Measurements from ENCODE around the gene DHRS11. TPM values are rescaled to one million over a fixed set of nuclear protein-coding genes. Genes with fewer than 3 reads are reported as not detected.

The DHRS11 gene
- total and polyA plus RNA-seq, 2 experiments from 2014 or later: 23.4 to 36.7 TPM

DNA sequence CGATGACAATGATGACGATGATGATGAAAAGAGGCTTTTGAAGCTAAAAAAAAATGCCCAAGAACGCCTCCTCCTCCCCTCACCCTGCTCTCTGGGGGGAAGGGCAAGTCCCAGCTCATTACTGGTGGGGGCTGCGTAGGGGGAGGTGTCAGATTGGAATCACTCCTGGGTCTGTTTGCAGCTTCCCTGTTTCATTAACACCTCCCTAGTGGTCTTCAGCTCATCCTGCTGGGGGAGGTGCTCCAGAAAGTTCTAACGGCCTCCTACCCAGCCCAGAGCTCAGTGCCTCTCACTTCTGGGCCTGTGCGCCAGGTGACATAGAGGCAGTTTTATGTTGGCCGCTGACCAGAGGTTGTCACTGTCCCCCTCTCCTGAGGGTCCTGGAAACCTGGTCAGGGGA lies 22.4 kb downstream of the DHRS11 start:
- H2AFZ ChIP-seq: no peak overlapping the region
- Mint-ChIP-seq H3K4me1 (peaks cover 37% of the 10 kb centered on the region), H3K27ac (no peak overlapping the region), H3K9me3 (no peaks in the 10 kb centered on the region; the same call in 2 of the 3 replicates), H3K4me3 (no peak overlapping the region; the same call in 2 of the 3 replicates), H3K27me3 (ENCODE audit: insufficient read depth, low read depth, poor library complexity) (peaks cover 17% of the 10 kb centered on the region), H3K36me3 (ENCODE audit: low read depth) (peaks cover 9% of the 10 kb centered on the region; the same call in 2 of the 3 replicates)
- H3K27me3 ChIP-seq (ENCODE audit: insufficient read depth): no peaks in the 10 kb centered on the region
- peaks cover 25% of the 10 kb centered on the region for H3K4me1 ChIP-seq (ENCODE audit: insufficient read depth)
- no peaks in the 10 kb centered on the region for H3K9me2 ChIP-seq (ENCODE audit: insufficient read depth)
- no peak overlapping the region for H3K27ac ChIP-seq (ENCODE audit: low read depth)
- no peak overlapping the region for H3K4me3 ChIP-seq
- H3K4me2 ChIP-seq: 0 out of 2 replicates have a peak overlapping the region, but pooled peaks have one; percentile 43
- DNase-seq (ENCODE audit: low spot score) (no peak), ATAC-seq (no peak)
- TF ChIP-seq, protein P1, sequence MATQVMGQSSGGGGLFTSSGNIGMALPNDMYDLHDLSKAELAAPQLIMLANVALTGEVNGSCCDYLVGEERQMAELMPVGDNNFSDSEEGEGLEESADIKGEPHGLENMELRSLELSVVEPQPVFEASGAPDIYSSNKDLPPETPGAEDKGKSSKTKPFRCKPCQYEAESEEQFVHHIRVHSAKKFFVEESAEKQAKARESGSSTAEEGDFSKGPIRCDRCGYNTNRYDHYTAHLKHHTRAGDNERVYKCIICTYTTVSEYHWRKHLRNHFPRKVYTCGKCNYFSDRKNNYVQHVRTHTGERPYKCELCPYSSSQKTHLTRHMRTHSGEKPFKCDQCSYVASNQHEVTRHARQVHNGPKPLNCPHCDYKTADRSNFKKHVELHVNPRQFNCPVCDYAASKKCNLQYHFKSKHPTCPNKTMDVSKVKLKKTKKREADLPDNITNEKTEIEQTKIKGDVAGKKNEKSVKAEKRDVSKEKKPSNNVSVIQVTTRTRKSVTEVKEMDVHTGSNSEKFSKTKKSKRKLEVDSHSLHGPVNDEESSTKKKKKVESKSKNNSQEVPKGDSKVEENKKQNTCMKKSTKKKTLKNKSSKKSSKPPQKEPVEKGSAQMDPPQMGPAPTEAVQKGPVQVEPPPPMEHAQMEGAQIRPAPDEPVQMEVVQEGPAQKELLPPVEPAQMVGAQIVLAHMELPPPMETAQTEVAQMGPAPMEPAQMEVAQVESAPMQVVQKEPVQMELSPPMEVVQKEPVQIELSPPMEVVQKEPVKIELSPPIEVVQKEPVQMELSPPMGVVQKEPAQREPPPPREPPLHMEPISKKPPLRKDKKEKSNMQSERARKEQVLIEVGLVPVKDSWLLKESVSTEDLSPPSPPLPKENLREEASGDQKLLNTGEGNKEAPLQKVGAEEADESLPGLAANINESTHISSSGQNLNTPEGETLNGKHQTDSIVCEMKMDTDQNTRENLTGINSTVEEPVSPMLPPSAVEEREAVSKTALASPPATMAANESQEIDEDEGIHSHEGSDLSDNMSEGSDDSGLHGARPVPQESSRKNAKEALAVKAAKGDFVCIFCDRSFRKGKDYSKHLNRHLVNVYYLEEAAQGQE (IDR thresholded peaks at IDR 0.05; ENCODE audit: unreplicated experiment): no peak
- no peaks in the 10 kb centered on the region for H3K36me3 ChIP-seq (ENCODE audit: insufficient read depth)
- no peaks in the 10 kb centered on the region for H3K79me2 ChIP-seq (replicated peaks; ENCODE audit: insufficient read depth)
- peaks cover 4% of the 10 kb centered on the region; the same call in 1 of the 2 replicates for H3F3A ChIP-seq (replicated peaks; ENCODE audit: low read depth)
- H4K20me1 ChIP-seq (replicated peaks; ENCODE audit: insufficient read depth): peaks cover 3% of the 10 kb centered on the region; the same call in 1 of the 2 replicates

- H3K4me2 ChIP-seq: 0 out of 2 replicates have a peak overlapping the region, but pooled peaks have one; percentile 27
- peak; percentile 46 for ATAC-seq
- Mint-ChIP-seq H3K4me3 (no peak overlapping the region; the same call in 2 of the 3 replicates), H3K27ac (no peak overlapping the region), H3K27me3 (ENCODE audit: insufficient read depth, low read depth, poor library complexity) (peaks cover 17% of the 10 kb centered on the region), H3K36me3 (ENCODE audit: low read depth) (peaks cover 9% of the 10 kb centered on the region; the same call in 2 of the 3 replicates), H3K9me3 (no peaks in the 10 kb centered on the region; the same call in 2 of the 3 replicates), H3K4me1 (peaks cover 32% of the 10 kb centered on the region)
- H3K36me3 ChIP-seq (ENCODE audit: insufficient read depth): no peaks in the 10 kb centered on the region
- no peaks in the 10 kb centered on the region for H3K79me2 ChIP-seq (replicated peaks; ENCODE audit: insufficient read depth)
- H3K27me3 ChIP-seq (ENCODE audit: insufficient read depth): no peaks in the 10 kb centered on the region
- no peak for DNase-seq (ENCODE audit: low spot score)
- peaks cover 24% of the 10 kb centered on the region for H3K4me1 ChIP-seq (ENCODE audit: insufficient read depth)
- no peak overlapping the region for H2AFZ ChIP-seq
- H3K9me2 ChIP-seq (ENCODE audit: insufficient read depth): no peaks in the 10 kb centered on the region
- no peak overlapping the region for H3K4me3 ChIP-seq
- H4K20me1 ChIP-seq (replicated peaks; ENCODE audit: insufficient read depth): 0 out of 2 replicates have a peak, but pooled peaks cover 3% of the 10 kb centered on the region
- H3K27ac ChIP-seq (ENCODE audit: low read depth): no peak overlapping the region
- H3F3A ChIP-seq (replicated peaks; ENCODE audit: low read depth): no peaks in the 10 kb centered on the region; the same call in 1 of the 2 replicates
- TF ChIP-seq STAT1 (IDR thresholded peaks at IDR 0.05; ENCODE audit: unreplicated experiment) (no peak), ZNF462 (CRISPR knock-in tag; IDR thresholded peaks at IDR 0.05) (no peak), JUNB (IDR thresholded peaks at IDR 0.05; ENCODE audit: unreplicated experiment) (no peak), ETS1 (IDR thresholded peaks at IDR 0.05) (no peak), NANOG (IDR thresholded peaks at IDR 0.05; ENCODE audit: borderline replicate concordance) (no peak)
- TF ChIP-seq, protein P1 (IDR thresholded peaks at IDR 0.05; ENCODE audit: unreplicated experiment): no peak
Measured at GRCh38 chr17:36614933-36615332, 23.3 kb downstream of the DHRS11 start.
